CD4-positive, alpha-beta T cell (primary cell): ENCODE results near the gene CEMIP2. TPM values are rescaled to one million over a fixed set of nuclear protein-coding genes. Genes with fewer than 3 reads are reported as not detected.
"Not testable (repeated sequence)": the region's sequence is repeated elsewhere in the genome, so short reads cannot be mapped to it uniquely, and the experiment has no call there.

Experiments used
- ATAC-seq: fragments of 200-7000 bp; cut with Tn5 transposase; one replicate; pipeline ENCODE4 v1.10.0; 2022; ENCODE audit warnings: mild to moderate bottlenecking; ENCODE audit not compliant: poor library complexity
- CTCF ChIA-PET: fragments of 350-600 bp; sonication (Branson Sonifier 250); formaldehyde crosslinking; loops from one replicate; lab custom pipeline; 2021; ENCODE audit warnings: antibody characterized with exemption, inconsistent platforms; lab: Charles Lee
- POLR2A ChIA-PET: fragments of 350-600 bp; sonication (Branson Sonifier 250); formaldehyde crosslinking; loops from one replicate; lab custom pipeline; 2021; ENCODE audit warnings: antibody characterized with exemption, inconsistent platforms; lab: Charles Lee
- DNase-seq, 14 experiments: peaks; one replicate each; pipeline ENCODE4 v3.0.0-alpha.2; 2013 to 2020; ENCODE audit warnings: mixed read lengths in 2 of 14
- H3K27ac ChIP-seq, 2 donors: one replicate each; pipeline versions ENCODE4 v1.5.1 to v1.7.0; 2013; ENCODE audit warnings: low read length in 2 of 2, low read depth in 1 of 2, mild to moderate bottlenecking in 1 of 2
- H3K27me3 ChIP-seq, 2 experiments: 1 replicate in 1 of 2; 2 replicates in 1 of 2; pipeline versions ENCODE4 v1.6.1 to v1.7.0; 2013; ENCODE audit warnings: low read length in 2 of 2, control low read depth in 1 of 2, mild to moderate bottlenecking in 1 of 2, moderate library complexity in 1 of 2; ENCODE audit not compliant: insufficient read depth in 2 of 2, control insufficient read depth in 1 of 2
- H3K36me3 ChIP-seq: one replicate; pipeline ENCODE4 v1.6.1; 2013; ENCODE audit warnings: low read length, control low read depth; ENCODE audit not compliant: insufficient read depth
- H3K4me1 ChIP-seq: one replicate; pipeline ENCODE4 v1.6.1; 2013; ENCODE audit warnings: low read length, control low read depth; ENCODE audit not compliant: insufficient read depth
- H3K4me3 ChIP-seq: one replicate; pipeline ENCODE4 v1.5.1; 2013; ENCODE audit warnings: mild to moderate bottlenecking, low read length, moderate library complexity
- H3K9me3 ChIP-seq, 2 experiments: 1 replicate in 1 of 2; 2 replicates in 1 of 2; pipeline versions ENCODE4 v1.6.1 to v1.7.0; 2013; ENCODE audit warnings: low read length in 2 of 2, mild to moderate bottlenecking in 2 of 2, control low read depth in 1 of 2, moderate library complexity in 1 of 2; ENCODE audit not compliant: control insufficient read depth in 1 of 2, insufficient read depth in 1 of 2
- H3K27ac Mint-ChIP-seq: one replicate; pipeline ENCODE4 v1.8.0; 2020; ENCODE audit warnings: mixed read lengths
- H3K27me3 Mint-ChIP-seq: one replicate; pipeline ENCODE4 v1.8.0; 2021; ENCODE audit warnings: mixed read lengths
- H3K36me3 Mint-ChIP-seq: one replicate; pipeline ENCODE4 v1.8.0; 2021; ENCODE audit warnings: low read depth, mixed read lengths
- H3K4me1 Mint-ChIP-seq: one replicate; pipeline ENCODE4 v1.8.0; 2021; ENCODE audit warnings: low read depth, mixed read lengths
- H3K4me3 Mint-ChIP-seq: one replicate; pipeline ENCODE4 v1.8.0; 2020; ENCODE audit warnings: mild to moderate bottlenecking, mixed read lengths
- H3K9me3 Mint-ChIP-seq: one replicate; pipeline ENCODE4 v1.8.0; 2020; ENCODE audit warnings: mixed read lengths
- intact Hi-C, 2 experiments: fragments of 100-400 bp; cut with DNase I in 1 of 2; cut with micrococcal nuclease in 1 of 2; formaldehyde crosslinking; loops; one replicate each; pipeline versions ENCODE4 v1.15.1 to v1.9.0; 2023 to 2025; cut with DNase I, micrococcal nuclease
- total RNA-seq, 174 experiments: library from RNA in 2 of 174; stranded (reverse) in 2 of 174; gene quantifications; one replicate each; pipeline ENCODE4 v1.2.3 and lab custom pipeline; 2021 to 2026
- TF ChIP-seq, protein P1 (sequence below): fragments of 200-600 bp; IDR thresholded peaks from one replicate; pipeline ENCODE4 v1.8.0; 2022; ENCODE audit warnings: antibody characterized with exemption, mild to moderate bottlenecking

CEMIP2 gene
- total RNA-seq, 2 experiments from 2014 or later = 301 to 305 TPM

- H3K27me3 Mint-ChIP-seq = no peaks in the 10 kb centered on the region
Measured at GRCh38 chr9:71692337-71692736, 76.0 kb downstream of the CEMIP2 start.

DNA sequence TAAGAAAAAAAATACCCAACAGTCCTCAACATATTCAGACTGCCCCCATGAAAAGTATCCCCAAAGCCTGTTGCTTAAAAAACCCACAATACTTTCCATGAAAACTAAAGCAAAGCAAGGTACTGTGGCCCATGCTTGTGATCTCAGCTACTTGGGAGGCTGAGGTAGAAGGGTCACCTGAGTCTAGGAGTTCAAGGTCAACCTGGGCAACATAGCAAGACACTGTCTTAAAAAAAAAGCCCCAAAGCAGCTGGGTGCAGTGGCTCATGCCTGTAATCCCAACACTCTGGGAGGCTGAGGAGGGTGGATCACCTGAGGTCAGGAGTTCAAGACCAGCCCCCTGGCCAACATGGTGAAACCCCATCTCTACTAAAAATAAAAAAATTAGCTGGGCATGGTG lies 76.7 kb downstream of the CEMIP2 start:
- peaks cover 49% of the 10 kb centered on the region for H3K36me3 ChIP-seq
- CTCF ChIA-PET = interaction anchor here (0.7 kb wide), 1 partner anchor 14 kb away, joined by 4 read pairs; no protein-coding TSS in a partner anchor

More at GRCh38 chr9:71692337-71692736, 76.0 kb downstream of the CEMIP2 start:
- POLR2A ChIA-PET = no interaction called here
- Mint-ChIP-seq H3K9me3 (no peaks in the 10 kb centered on the region), H3K4me1 (peaks cover 26% of the 10 kb centered on the region), H3K27ac (no peak overlapping the region), H3K36me3 (peaks cover 80% of the 10 kb centered on the region), H3K4me3 (no peak overlapping the region)
- H3K4me3 ChIP-seq = no peak overlapping the region
- peaks cover 56% of the 10 kb centered on the region for H3K36me3 ChIP-seq
- peaks cover 19% of the 10 kb centered on the region for H3K4me1 ChIP-seq
- intact Hi-C loops = no loop called here
- no peaks in the 10 kb centered on the region for H3K9me3 ChIP-seq
- DNase-seq (no peak), ATAC-seq (no peak)
- TF ChIP-seq, protein P1, sequence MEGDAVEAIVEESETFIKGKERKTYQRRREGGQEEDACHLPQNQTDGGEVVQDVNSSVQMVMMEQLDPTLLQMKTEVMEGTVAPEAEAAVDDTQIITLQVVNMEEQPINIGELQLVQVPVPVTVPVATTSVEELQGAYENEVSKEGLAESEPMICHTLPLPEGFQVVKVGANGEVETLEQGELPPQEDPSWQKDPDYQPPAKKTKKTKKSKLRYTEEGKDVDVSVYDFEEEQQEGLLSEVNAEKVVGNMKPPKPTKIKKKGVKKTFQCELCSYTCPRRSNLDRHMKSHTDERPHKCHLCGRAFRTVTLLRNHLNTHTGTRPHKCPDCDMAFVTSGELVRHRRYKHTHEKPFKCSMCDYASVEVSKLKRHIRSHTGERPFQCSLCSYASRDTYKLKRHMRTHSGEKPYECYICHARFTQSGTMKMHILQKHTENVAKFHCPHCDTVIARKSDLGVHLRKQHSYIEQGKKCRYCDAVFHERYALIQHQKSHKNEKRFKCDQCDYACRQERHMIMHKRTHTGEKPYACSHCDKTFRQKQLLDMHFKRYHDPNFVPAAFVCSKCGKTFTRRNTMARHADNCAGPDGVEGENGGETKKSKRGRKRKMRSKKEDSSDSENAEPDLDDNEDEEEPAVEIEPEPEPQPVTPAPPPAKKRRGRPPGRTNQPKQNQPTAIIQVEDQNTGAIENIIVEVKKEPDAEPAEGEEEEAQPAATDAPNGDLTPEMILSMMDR = no peak
- H3K27ac ChIP-seq = no peak overlapping the region
- H3K27me3 ChIP-seq = no peaks in the 10 kb centered on the region
- CTCF ChIA-PET = no interaction called here

DNA sequence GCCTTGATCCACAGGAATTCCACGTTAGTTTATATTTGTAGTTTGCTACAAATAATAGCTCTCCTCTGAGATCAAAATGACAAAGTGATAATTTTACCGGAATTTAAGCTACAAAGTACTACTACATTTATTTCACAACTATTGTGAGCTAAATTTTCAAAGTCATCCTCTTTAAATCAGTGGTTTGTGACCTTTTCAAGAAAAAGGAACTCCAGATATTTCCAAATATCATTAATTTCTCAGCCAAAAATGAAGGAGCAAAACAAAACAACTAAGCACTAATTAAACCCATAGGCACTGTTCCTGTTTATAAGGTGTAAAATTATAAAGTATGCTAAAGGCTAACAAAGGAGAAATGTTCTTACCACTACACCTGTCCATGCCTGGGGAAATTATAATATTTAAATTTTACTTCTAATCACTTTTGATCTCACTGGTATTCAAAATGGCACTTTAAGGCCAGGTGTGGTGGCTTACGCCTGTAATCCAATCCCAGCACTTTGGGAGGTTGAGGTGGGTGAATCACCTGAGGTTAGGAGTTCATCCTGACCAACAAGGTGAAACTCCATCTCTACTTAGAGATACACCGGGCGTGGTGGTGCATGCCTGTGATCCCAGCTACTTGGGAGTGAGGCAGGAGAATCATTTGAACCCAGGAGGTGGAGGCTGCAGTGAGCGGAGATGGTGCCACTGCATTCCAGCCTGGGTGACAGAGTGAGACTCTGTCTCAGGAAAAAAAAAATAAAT lies 77.5 kb downstream of the CEMIP2 start:
- H3K4me3 Mint-ChIP-seq = no peak overlapping the region
- H3K36me3 Mint-ChIP-seq = peaks cover 66% of the 10 kb centered on the region
- peaks cover 42% of the 10 kb centered on the region for H3K36me3 ChIP-seq
- intact Hi-C loops = no loop called here
- peaks cover 40% of the 10 kb centered on the region for H3K4me1 Mint-ChIP-seq
- ChIA-PET CTCF (no interaction called here), POLR2A (no interaction called here)
- DNase-seq (no peak), ATAC-seq (no peak)
- H3K27ac ChIP-seq = no peak overlapping the region
- H3K27ac Mint-ChIP-seq = peak overlapping the region; percentile 11
- H3K9me3 ChIP-seq = no peaks in the 10 kb centered on the region
- TF ChIP-seq, protein P1 = no peak
- H3K27me3 Mint-ChIP-seq = no peaks in the 10 kb centered on the region
- H3K9me3 Mint-ChIP-seq = no peaks in the 10 kb centered on the region
- no peak overlapping the region for H3K4me3 ChIP-seq
- no peaks in the 10 kb centered on the region for H3K27me3 ChIP-seq
- H3K4me1 ChIP-seq = peaks cover 27% of the 10 kb centered on the region

More for the DNA sequence above, 76.7 kb downstream of the CEMIP2 start:
- intact Hi-C loops, H3K9me3 ChIP-seq, H3K4me3 ChIP-seq, H3K27me3 ChIP-seq, ATAC-seq, H3K27ac ChIP-seq, H3K9me3 Mint-ChIP-seq, H3K4me3 Mint-ChIP-seq, POLR2A ChIA-PET, H3K27ac Mint-ChIP-seq, H3K27me3 Mint-ChIP-seq, DNase-seq: not testable (repeated sequence)
- Mint-ChIP-seq H3K4me1 (peaks cover 33% of the 10 kb centered on the region), H3K36me3 (peaks cover 72% of the 10 kb centered on the region)
- H3K4me1 ChIP-seq = peaks cover 20% of the 10 kb centered on the region
